ENCODE results near the gene SCGB2B2.

DNA sequence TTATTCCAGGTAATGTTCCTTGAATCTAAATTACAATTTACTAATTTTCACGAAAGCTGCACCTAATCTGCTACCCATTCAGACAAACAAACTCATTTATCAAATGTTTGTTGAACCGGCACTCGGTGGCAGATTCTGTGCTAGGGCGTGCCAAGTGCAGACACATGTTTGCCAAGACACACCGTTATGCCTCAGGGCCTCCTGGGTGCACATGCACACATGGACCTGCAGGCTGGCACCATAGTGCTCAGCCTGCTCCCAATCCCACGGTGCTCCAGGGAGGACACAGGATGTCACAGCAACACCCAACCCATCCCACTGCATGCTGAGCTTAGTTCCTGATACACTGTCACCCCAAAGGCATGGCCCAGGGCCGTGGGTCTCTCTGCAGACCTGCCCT, 7.7 kb downstream of the SCGB2B2 start:
- TF ChIP-seq EZH2 (IDR thresholded peaks at IDR 0.05; ENCODE audit: insufficient read depth, low read length) = no peak
- TF ChIP-seq, protein P1, sequence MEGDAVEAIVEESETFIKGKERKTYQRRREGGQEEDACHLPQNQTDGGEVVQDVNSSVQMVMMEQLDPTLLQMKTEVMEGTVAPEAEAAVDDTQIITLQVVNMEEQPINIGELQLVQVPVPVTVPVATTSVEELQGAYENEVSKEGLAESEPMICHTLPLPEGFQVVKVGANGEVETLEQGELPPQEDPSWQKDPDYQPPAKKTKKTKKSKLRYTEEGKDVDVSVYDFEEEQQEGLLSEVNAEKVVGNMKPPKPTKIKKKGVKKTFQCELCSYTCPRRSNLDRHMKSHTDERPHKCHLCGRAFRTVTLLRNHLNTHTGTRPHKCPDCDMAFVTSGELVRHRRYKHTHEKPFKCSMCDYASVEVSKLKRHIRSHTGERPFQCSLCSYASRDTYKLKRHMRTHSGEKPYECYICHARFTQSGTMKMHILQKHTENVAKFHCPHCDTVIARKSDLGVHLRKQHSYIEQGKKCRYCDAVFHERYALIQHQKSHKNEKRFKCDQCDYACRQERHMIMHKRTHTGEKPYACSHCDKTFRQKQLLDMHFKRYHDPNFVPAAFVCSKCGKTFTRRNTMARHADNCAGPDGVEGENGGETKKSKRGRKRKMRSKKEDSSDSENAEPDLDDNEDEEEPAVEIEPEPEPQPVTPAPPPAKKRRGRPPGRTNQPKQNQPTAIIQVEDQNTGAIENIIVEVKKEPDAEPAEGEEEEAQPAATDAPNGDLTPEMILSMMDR (IDR thresholded peaks at IDR 0.05; ENCODE audit: insufficient read depth, low read depth, low read length) = no peak
